PC-9 (cell line): ENCODE measurements around the gene MUSK.

Experiments used
- EZH2 ChIP-seq: fragments of 200-600 bp; sonication (generic); IDR thresholded peaks from 2 replicates; pipeline ENCODE4 v1.8.0; 2017; ENCODE audit warnings: antibody characterized with exemption, low read depth
- TF ChIP-seq, protein P1 (sequence below): fragments of 200-600 bp; sonication (generic); conservative IDR thresholded peaks from 2 replicates; pipeline ENCODE4 v1.6.1; 2017; ENCODE audit warnings: mixed run types, antibody characterized with exemption, mild to moderate bottlenecking, moderate library complexity

GRCh38 chr9:110620726-110621125 lies 47.9 kb upstream of the MUSK start:
- TF ChIP-seq, protein P1, sequence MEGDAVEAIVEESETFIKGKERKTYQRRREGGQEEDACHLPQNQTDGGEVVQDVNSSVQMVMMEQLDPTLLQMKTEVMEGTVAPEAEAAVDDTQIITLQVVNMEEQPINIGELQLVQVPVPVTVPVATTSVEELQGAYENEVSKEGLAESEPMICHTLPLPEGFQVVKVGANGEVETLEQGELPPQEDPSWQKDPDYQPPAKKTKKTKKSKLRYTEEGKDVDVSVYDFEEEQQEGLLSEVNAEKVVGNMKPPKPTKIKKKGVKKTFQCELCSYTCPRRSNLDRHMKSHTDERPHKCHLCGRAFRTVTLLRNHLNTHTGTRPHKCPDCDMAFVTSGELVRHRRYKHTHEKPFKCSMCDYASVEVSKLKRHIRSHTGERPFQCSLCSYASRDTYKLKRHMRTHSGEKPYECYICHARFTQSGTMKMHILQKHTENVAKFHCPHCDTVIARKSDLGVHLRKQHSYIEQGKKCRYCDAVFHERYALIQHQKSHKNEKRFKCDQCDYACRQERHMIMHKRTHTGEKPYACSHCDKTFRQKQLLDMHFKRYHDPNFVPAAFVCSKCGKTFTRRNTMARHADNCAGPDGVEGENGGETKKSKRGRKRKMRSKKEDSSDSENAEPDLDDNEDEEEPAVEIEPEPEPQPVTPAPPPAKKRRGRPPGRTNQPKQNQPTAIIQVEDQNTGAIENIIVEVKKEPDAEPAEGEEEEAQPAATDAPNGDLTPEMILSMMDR = no peak
- TF ChIP-seq EZH2 = no peak
